Heart right ventricle (tissue), 16 donors: ENCODE data around the gene AKNA. TPM values are rescaled to one million over a fixed set of nuclear protein-coding genes. Genes with fewer than 3 reads are reported as not detected.

Experiments used
- ATAC-seq, 8 donors: fragments of 200-7000 bp; cut with Tn5 transposase; one replicate each; pipeline ENCODE4 v1.9.1; 2020; ENCODE audit warnings: mild to moderate bottlenecking in 8 of 8, moderate library complexity in 8 of 8, moderate number of reproducible peaks in 1 of 8
- DNase-seq, 2 donors: peaks; one replicate each; pipeline ENCODE4 v3.0.0-alpha.2; 2020
- H3K27ac ChIP-seq, 10 donors: fragments of 200-600 bp; sonication (generic) in 2 of 10; one replicate each; pipeline versions ENCODE4 v1.5.0 to v1.8.0; 2020 to 2022; ENCODE audit warnings: mild to moderate bottlenecking in 3 of 10
- H3K27me3 ChIP-seq, 7 donors: fragments of 200-600 bp; one replicate each; pipeline ENCODE4 v1.8.0; 2021 to 2022; ENCODE audit warnings: mild to moderate bottlenecking in 2 of 7
- H3K36me3 ChIP-seq, 9 donors: fragments of 200-600 bp; sonication (generic) in 1 of 9; one replicate each; pipeline versions ENCODE4 v1.5.0 to v1.8.0; 2020 to 2022; ENCODE audit warnings: mild to moderate bottlenecking in 2 of 9
- H3K4me1 ChIP-seq, 9 donors: fragments of 200-600 bp; sonication (generic) in 1 of 9; one replicate each; pipeline versions ENCODE4 v1.5.0 to v1.8.0; 2020 to 2022; ENCODE audit warnings: mild to moderate bottlenecking in 4 of 9
- H3K4me3 ChIP-seq, 10 donors: fragments of 200-600 bp; sonication (generic) in 2 of 10; one replicate each; pipeline versions ENCODE4 v1.5.0 to v1.8.0; 2020 to 2022; ENCODE audit warnings: mild to moderate bottlenecking in 7 of 10, moderate library complexity in 2 of 10
- H3K9me3 ChIP-seq, 11 donors: fragments of 200-600 bp in 10 of 11; sonication (generic) in 2 of 11; one replicate each; pipeline versions ENCODE4 v1.5.0 to v1.8.0; 2013 to 2022; ENCODE audit warnings: mild to moderate bottlenecking in 2 of 11, control low read depth in 1 of 11, moderate library complexity in 1 of 11
- CTCF ChIP-seq, 9 donors: fragments of 200-600 bp; sonication (generic) in 2 of 9; IDR thresholded peaks; one replicate each; pipeline versions ENCODE4 v1.5.0 to v1.8.0; 2021 to 2022; ENCODE audit warnings: antibody characterized with exemption in 9 of 9, mild to moderate bottlenecking in 5 of 9, moderate library complexity in 1 of 9
- WGBS, 2 donors: extraction: QIAGEN DNeasy Blood & Tissue Kit; methylation state at CpG; one replicate each; pipeline ENCODE4 v1.1.7; 2013; ENCODE audit warnings: inconsistent platforms in 1 of 2; 5-methylcytosine and 5-hydroxymethylcytosine counted together
- intact Hi-C, 10 donors: fragments of 100-400 bp; cut with DNase I; formaldehyde crosslinking; loops; one replicate each; pipeline versions ENCODE4 v1.11.1 to v1.14.2; 2022
- polyA plus RNA-seq, 2 donors: library from polyadenylated mRNA; stranded (reverse); fragments of 200-250 nt; gene quantifications; one replicate each; pipeline ENCODE4 v1.2.3, GENCODE V29; 2013
- total RNA-seq, 10 donors: library from RNA; stranded (reverse); fragmentation: NEBNext Ultra II Directional in 3 of 10; extraction: Animal tissue kit (Norgen Biotek cat#: 25700) in 3 of 10; gene quantifications; one replicate each; pipeline versions ENCODE4 v1.2.1 to v1.2.4, GENCODE V29; 2021 to 2023
- donor health status: Arrhythmogenic right ventricular cardiomyopathy.
- donor health status: ischemic (EF 13 %, LVEDD 7.1; RV severe dilation, severe dysfunction).
- donor health status: healthy with polysubstance abuse.
- donor health status: DM: no; HTN: yes; CAD: no.
- donor health status: DM: no; HTN: no; CAD: no.
- donor health status: ischemic (EF 25% LVEDD 6.9; RV normal size, moderate dysfunction).
- donor health status: ischemic (EF 25% LVEDD 5.7; RV mildly dilated, moderate dysfunction).
- donor health status: healthy.
- donor health status: DM: yes; HTN: yes; CAD: no.
- donor health status: Ischemic cardiomyopathy.
- donor health status: ischemic (EF 35%, LVEDD 5.7; RV mildly dilated, moderate dysfunction).
- donor health status: nonischemic (EF 11% LVEDD 7.7; RV severe dilation, severe dysfunction).
- donor health status: DM: yes; HTN: yes; CAD: no.
- donor health status: PGD.
- donor health status: ischemic (EF 29% LVEDD 5.4; RV normal size, mild dysfunction).
- donor health status: nonischemic (EF 23%, LVEDD 6.1; RV moderate dilation, normal function).

The AKNA gene
- total and polyA plus RNA-seq, 12 donors: 2.7 to 20.5 (median 4.6) TPM

- DNase-seq (no peak), ATAC-seq (no peak)
- Histone ChIP-seq H3K4me3 (no peak overlapping the region), H3K36me3 (no peaks in the 10 kb centered on the region), H3K27ac (no peak overlapping the region), H3K9me3 (no peaks in the 10 kb centered on the region), H3K27me3 (peaks cover 0 to 3% (median 0%) of the 10 kb centered on the region in 7 donors), H3K4me1 (peaks cover 0 to 12% (median 0%) of the 10 kb centered on the region in 9 donors)
- 90 to 96% methylated on average over 16 of the region's 16 CpGs for WGBS, 2 donors
- intact Hi-C loops: loop anchor here (5.0 to 10.0 kb wide), 8 partner anchors 182 to 1122 kb away; partner anchors contain the start of genes TEX53 (in 2 of the 10) and ATP6V1G1 (in 1 of the 10)
- TF ChIP-seq CTCF (IDR thresholded peaks at IDR 0.05): no peak
These were observed 15.5 kb upstream of the AKNA start for GRCh38 chr9:114403153-114403756.

DNA sequence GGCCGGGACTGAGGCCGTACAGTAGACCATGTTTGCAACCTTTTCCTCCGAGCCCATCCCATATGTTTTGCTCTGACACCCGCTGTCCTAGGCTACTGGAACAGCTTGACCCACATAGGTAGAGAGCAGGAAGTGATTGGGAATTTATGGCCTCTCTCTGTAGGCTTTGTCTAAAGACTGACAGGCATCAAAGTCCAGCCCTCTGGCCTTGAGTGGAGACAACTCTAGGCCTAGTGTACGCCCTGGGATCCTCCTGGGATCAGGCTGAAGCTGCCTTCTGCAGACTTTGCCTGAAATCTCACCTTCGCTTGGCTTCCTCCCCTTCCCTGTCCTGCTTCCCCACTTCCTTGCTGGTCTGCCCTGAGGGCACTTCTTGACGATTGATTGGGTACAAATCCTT, 13.6 kb upstream of the AKNA start:
- Histone ChIP-seq H3K27me3 (peaks cover 0 to 3% (median 0%) of the 10 kb centered on the region in 7 donors), H3K27ac (no peak overlapping the region), H3K9me3 (no peaks in the 10 kb centered on the region), H3K36me3 (no peaks in the 10 kb centered on the region), H3K4me1 (peaks cover 0 to 25% (median 10%) of the 10 kb centered on the region in 9 donors), H3K4me3 (no peak overlapping the region)
- WGBS, 2 donors: 80 to 82% methylated on average over 7 of the region's 7 CpGs
- DNase-seq (no peak), ATAC-seq (no peak)
- no peak for TF ChIP-seq CTCF (IDR thresholded peaks at IDR 0.05)
- intact Hi-C loops: loop anchor here (5.0 to 10.0 kb wide), 8 partner anchors 183 to 1123 kb away; partner anchors contain the start of genes TEX53 (in 2 of the 10) and ATP6V1G1 (in 1 of the 10)

DNA sequence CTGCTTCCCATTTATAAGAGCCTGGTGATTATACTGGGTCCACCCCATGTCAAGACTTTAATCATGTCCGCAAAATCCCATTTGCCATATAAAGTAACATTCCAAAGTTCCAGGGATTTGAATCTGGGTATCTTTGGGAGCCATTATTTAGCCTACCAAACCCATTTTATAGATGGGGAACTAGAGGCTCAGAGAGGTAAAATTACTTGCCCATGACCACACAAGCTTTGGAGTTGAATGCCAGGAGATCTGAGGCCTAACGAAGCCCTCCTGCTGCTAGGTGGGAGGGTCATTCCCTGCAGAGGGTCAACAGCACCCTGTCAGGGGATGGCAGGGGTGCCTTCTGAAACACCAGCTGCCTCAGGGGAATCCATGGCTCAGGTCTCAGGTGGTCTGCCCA, 13.0 kb upstream of the AKNA start:
- TF ChIP-seq CTCF (IDR thresholded peaks at IDR 0.05): no peak
- DNase-seq: no peak
- Histone ChIP-seq H3K27ac (no peak overlapping the region), H3K4me1 (peaks cover 0 to 30% (median 10%) of the 10 kb centered on the region in 9 donors), H3K9me3 (no peaks in the 10 kb centered on the region), H3K36me3 (no peaks in the 10 kb centered on the region), H3K4me3 (no peak overlapping the region), H3K27me3 (peaks cover 0 to 2% (median 0%) of the 10 kb centered on the region in 7 donors)
- no peak for ATAC-seq
- 71 to 75% methylated on average over 2 of the region's 2 CpGs for WGBS, 2 donors
- intact Hi-C loops: loop anchor here (5.0 to 10.0 kb wide), 8 partner anchors 184 to 1124 kb away; partner anchors contain the start of genes TEX53 (in 2 of the 10) and ATP6V1G1 (in 1 of the 10)

GRCh38 chr9:114400219-114400618, 12.4 kb upstream of the AKNA start:
- no peak overlapping the region for H3K27ac ChIP-seq
- no peak overlapping the region for H3K4me3 ChIP-seq
- DNase-seq (no peak), ATAC-seq (no peak)
- no peaks in the 10 kb centered on the region for H3K9me3 ChIP-seq
- intact Hi-C loops: loop anchor here (5.0 to 10.0 kb wide), 8 partner anchors 185 to 1125 kb away; partner anchors contain the start of genes TEX53 (in 2 of the 10) and ATP6V1G1 (in 1 of the 10)
- H3K36me3 ChIP-seq: no peaks in the 10 kb centered on the region
- TF ChIP-seq CTCF (IDR thresholded peaks at IDR 0.05): no peak
- no peaks in the 10 kb centered on the region for H3K27me3 ChIP-seq
- WGBS, 2 donors: 64 to 71% methylated on average over 1 of the region's 1 CpG
- H3K4me1 ChIP-seq: peaks cover 0 to 34% (median 16%) of the 10 kb centered on the region in 9 donors
